Caco-2 (cell line): Measurements from ENCODE around the gene MLXIP. TPM values are rescaled to one million over a fixed set of nuclear protein-coding genes. Genes with fewer than 3 reads are reported as not detected.

Experiments used
- BruUV-seq: library from RNA; stranded (reverse); fragments of 400-500 nt; replicated peaks from 2 replicates; lab custom pipeline; 2021; lab: Mats Ljungman, UMichigan
- CTCF ChIA-PET: fragments of 300-600 bp; sonication (Branson Sonifier 250); formaldehyde crosslinking; loops from one replicate; lab custom pipeline; 2022; ENCODE audit warnings: antibody characterized with exemption; lab: Charles Lee
- POLR2A ChIA-PET: fragments of 300-600 bp; sonication (Branson Sonifier 250); formaldehyde crosslinking; loops from one replicate; lab custom pipeline; 2022; ENCODE audit warnings: antibody characterized with exemption; lab: Charles Lee
- DNase-seq, 2 experiments: peaks; one replicate each; pipeline versions ENCODE4 v3.0.0 to v3.0.0-alpha.2; 2020 to 2022
- H3K27me3 ChIP-seq: replicated peaks from 2 replicates; pipeline ENCODE4 v1.6.0; 2011; ENCODE audit warnings: low read length; ENCODE audit not compliant: control insufficient read depth, insufficient read depth
- H3K36me3 ChIP-seq: 2 replicates; pipeline ENCODE4 v1.5.1; 2011; ENCODE audit warnings: low read length; ENCODE audit not compliant: control insufficient read depth, insufficient read depth
- H3K4me1 ChIP-seq: fragments of 250-450 bp; sonication (Bioruptor Pico); 2 replicates; pipeline ENCODE4 v1.5.1; 2020; ENCODE audit warnings: mild to moderate bottlenecking
- H3K4me3 ChIP-seq: 2 replicates; pipeline ENCODE4 v1.5.1; 2011; ENCODE audit warnings: low read depth, mild to moderate bottlenecking, control low read depth, low read length
- H3K9me3 ChIP-seq: fragments of 250-450 bp; sonication (Bioruptor Pico); 2 replicates; pipeline ENCODE4 v1.5.1; 2020; ENCODE audit warnings: mild to moderate bottlenecking, moderate library complexity
- H3K27ac Mint-ChIP-seq: one replicate; pipeline ENCODE4 v1.8.0; 2022; ENCODE audit warnings: mixed read lengths; ENCODE audit not compliant: unreplicated experiment
- H3K27me3 Mint-ChIP-seq: one replicate; pipeline ENCODE4 v1.8.0; 2022; ENCODE audit warnings: mixed read lengths; ENCODE audit not compliant: insufficient read depth, unreplicated experiment
- H3K36me3 Mint-ChIP-seq: one replicate; pipeline ENCODE4 v1.8.0; 2022; ENCODE audit warnings: mild to moderate bottlenecking, mixed read lengths; ENCODE audit not compliant: insufficient read depth, unreplicated experiment
- H3K4me1 Mint-ChIP-seq: one replicate; pipeline ENCODE4 v1.8.0; 2022; ENCODE audit warnings: low read depth, mixed read lengths; ENCODE audit not compliant: unreplicated experiment
- H3K4me3 Mint-ChIP-seq: one replicate; pipeline ENCODE4 v1.8.0; 2022; ENCODE audit warnings: mild to moderate bottlenecking, moderate library complexity, mixed read lengths; ENCODE audit not compliant: unreplicated experiment
- H3K9me3 Mint-ChIP-seq: one replicate; pipeline ENCODE4 v1.8.0; 2022; ENCODE audit warnings: mixed read lengths; ENCODE audit not compliant: unreplicated experiment
- intact Hi-C: fragments of 100-400 bp; cut with micrococcal nuclease; formaldehyde crosslinking; loops from one replicate; pipeline ENCODE4 v1.10.0; 2022; ENCODE audit not compliant: unreplicated experiment
- total RNA-seq: library from RNA; stranded (reverse); gene quantifications from 2 replicates; pipeline ENCODE4 v1.2.3, GENCODE V29; 2022
- TF ChIP-seq, protein P1 (sequence below), 2 experiments: fragments of 200-600 bp in 1 of 2; IDR thresholded peaks; 1 replicate in 1 of 2; 2 replicates in 1 of 2; pipeline versions ENCODE4 v1.5.1 to v1.8.0; 2011 to 2022; ENCODE audit warnings: antibody characterized with exemption in 1 of 2, control low read depth in 1 of 2, inconsistent platforms in 1 of 2, low read depth in 1 of 2, low read length in 1 of 2, mild to moderate bottlenecking in 1 of 2, moderate library complexity in 1 of 2; ENCODE audit not compliant: insufficient read depth in 1 of 2, severe bottlenecking in 1 of 2, unreplicated experiment in 1 of 2

MLXIP gene
- total RNA-seq, 1 experiment from 2014 or later = 54.5 TPM

DNA sequence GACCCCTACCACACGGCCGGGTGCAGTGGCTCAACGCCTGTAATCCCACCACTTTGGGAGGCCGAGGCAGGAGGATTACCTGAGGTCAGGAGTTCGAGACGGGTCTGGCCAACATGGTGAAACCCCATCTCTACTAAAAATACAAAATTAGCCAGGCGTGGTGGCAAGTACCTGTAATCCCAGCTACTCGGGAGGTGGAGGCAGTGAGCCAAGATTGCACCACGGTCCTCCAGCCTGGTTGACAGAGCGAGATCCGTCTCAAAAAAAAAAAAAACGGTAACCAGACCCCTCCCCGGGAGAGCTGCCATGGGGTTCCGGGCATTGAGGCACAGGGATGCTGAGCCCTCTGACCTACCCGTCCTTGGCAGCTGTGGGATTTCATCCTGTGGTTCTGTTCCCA lies 35.1 kb upstream of the MLXIP start:
- no peak for DNase-seq
- H3K4me3 ChIP-seq = no peak overlapping the region
- Mint-ChIP-seq H3K4me1 (peaks cover 14% of the 10 kb centered on the region), H3K27me3 (no peaks in the 10 kb centered on the region), H3K36me3 (peaks cover 18% of the 10 kb centered on the region), H3K27ac (no peak overlapping the region), H3K4me3 (no peak overlapping the region), H3K9me3 (no peaks in the 10 kb centered on the region)
- POLR2A ChIA-PET = no interaction called here
- H3K27me3 ChIP-seq = no peaks in the 10 kb centered on the region
- TF ChIP-seq, protein P1, sequence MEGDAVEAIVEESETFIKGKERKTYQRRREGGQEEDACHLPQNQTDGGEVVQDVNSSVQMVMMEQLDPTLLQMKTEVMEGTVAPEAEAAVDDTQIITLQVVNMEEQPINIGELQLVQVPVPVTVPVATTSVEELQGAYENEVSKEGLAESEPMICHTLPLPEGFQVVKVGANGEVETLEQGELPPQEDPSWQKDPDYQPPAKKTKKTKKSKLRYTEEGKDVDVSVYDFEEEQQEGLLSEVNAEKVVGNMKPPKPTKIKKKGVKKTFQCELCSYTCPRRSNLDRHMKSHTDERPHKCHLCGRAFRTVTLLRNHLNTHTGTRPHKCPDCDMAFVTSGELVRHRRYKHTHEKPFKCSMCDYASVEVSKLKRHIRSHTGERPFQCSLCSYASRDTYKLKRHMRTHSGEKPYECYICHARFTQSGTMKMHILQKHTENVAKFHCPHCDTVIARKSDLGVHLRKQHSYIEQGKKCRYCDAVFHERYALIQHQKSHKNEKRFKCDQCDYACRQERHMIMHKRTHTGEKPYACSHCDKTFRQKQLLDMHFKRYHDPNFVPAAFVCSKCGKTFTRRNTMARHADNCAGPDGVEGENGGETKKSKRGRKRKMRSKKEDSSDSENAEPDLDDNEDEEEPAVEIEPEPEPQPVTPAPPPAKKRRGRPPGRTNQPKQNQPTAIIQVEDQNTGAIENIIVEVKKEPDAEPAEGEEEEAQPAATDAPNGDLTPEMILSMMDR (IDR thresholded peaks at IDR 0.05; ENCODE audit: insufficient read depth in 1 of 2, low read depth in 1 of 2, low read length in 1 of 2, severe bottlenecking in 1 of 2, unreplicated experiment in 1 of 2) = no peak
- H3K36me3 ChIP-seq = no peaks in the 10 kb centered on the region
- CTCF ChIA-PET = no interaction called here
- intact Hi-C loops = no loop called here
- BruUV-seq = no TSS peak
- peaks cover 13% of the 10 kb centered on the region for H3K4me1 ChIP-seq
- no peaks in the 10 kb centered on the region for H3K9me3 ChIP-seq

DNA sequence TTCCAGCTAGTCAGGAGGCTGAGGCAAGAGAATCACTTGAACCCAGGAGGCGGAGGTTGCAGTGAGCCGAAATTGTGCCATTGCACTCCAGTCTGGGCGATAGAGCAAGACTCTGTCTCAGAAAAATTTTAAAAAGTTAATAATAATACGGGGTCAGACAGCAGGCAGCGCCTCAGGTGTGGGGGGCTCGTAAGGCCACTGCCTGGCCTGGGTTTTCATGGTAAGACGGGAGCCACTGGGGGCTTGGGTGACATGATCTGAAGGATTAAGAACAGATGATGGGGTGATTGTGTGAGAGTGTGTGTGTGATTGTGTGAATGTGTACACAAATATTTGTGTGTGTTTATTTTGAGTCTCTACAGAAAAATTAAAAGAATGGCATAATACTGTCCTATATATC lies 33.3 kb upstream of the MLXIP start:
- BruUV-seq = no TSS peak
- Histone ChIP-seq H3K27me3 (no peaks in the 10 kb centered on the region), H3K4me3 (no peak overlapping the region), H3K4me1 (peaks cover 8% of the 10 kb centered on the region), H3K36me3 (no peaks in the 10 kb centered on the region), H3K9me3 (no peaks in the 10 kb centered on the region)
- DNase-seq = no peak
- TF ChIP-seq, protein P1 (IDR thresholded peaks at IDR 0.05; ENCODE audit: insufficient read depth in 1 of 2, low read depth in 1 of 2, low read length in 1 of 2, severe bottlenecking in 1 of 2, unreplicated experiment in 1 of 2) = no peak
- intact Hi-C loops = no loop called here
- Mint-ChIP-seq H3K9me3 (no peaks in the 10 kb centered on the region), H3K4me1 (peaks cover 14% of the 10 kb centered on the region), H3K4me3 (no peak overlapping the region), H3K27ac (no peak overlapping the region), H3K36me3 (peaks cover 20% of the 10 kb centered on the region), H3K27me3 (no peaks in the 10 kb centered on the region)
- ChIA-PET CTCF (no interaction called here), POLR2A (no interaction called here)

DNA sequence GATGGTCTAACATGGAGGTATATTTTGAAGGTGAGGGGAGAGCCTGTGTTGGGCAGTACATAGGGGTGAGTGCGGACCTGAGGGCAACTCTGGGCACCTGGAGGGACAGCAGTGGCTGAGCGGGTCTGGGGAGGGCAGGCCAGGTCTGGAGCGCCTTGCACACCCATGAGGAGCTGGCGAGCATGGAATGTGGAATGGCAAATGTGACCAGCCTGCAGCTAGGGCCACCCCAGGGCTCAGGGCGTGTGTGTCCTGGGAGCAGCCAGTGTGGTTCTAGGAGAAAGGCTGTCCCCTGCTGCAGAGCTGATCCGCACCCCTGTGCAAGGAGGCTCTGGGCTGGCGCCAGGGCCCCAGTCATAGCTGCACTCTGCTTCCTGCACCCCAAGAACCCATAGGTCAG lies 32.4 kb upstream of the MLXIP start:
- DNase-seq = no peak
- no peaks in the 10 kb centered on the region for H3K27me3 Mint-ChIP-seq
- ChIA-PET POLR2A (no interaction called here), CTCF (no interaction called here)
- Histone ChIP-seq H3K36me3 (no peaks in the 10 kb centered on the region), H3K27me3 (no peaks in the 10 kb centered on the region), H3K4me1 (peaks cover 5% of the 10 kb centered on the region), H3K4me3 (no peak overlapping the region), H3K9me3 (no peaks in the 10 kb centered on the region)
- TF ChIP-seq, protein P1 (IDR thresholded peaks at IDR 0.05; ENCODE audit: insufficient read depth in 1 of 2, low read depth in 1 of 2, low read length in 1 of 2, severe bottlenecking in 1 of 2, unreplicated experiment in 1 of 2) = no peak
- intact Hi-C loops = no loop called here
- H3K4me1 Mint-ChIP-seq = peaks cover 6% of the 10 kb centered on the region
- peaks cover 20% of the 10 kb centered on the region for H3K36me3 Mint-ChIP-seq
- BruUV-seq = no TSS peak
- H3K4me3 Mint-ChIP-seq = no peak overlapping the region
- H3K27ac Mint-ChIP-seq = no peak overlapping the region
- no peaks in the 10 kb centered on the region for H3K9me3 Mint-ChIP-seq
